ENCODE results near the gene C3orf38.

C3orf38 gene

DNA sequence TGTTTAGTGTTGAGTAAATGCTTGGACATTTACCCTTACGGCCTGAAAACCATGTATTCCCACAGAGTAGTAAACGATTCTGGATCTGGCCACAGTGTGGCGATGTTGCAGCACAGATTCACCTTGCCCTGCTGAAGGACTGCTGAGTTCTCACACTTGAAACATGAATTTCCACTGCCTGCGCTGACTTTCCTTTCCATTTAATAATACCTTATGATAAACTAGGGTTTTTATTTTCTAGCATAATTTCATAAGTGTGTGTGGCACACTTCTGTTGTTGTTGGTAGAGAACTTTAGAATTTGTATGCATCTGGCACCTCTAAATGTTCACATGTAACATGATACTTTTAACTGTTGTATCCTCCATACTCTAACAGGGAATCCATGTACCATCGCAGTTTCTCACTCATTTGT, 53.9 kb downstream of the C3orf38 start:
- no peaks in the 10 kb centered on the region for H3K9me3 ChIP-seq (replicated peaks in 1 of 11)
- H3K4me1 ChIP-seq = no peaks in the 10 kb centered on the region
- H3K27ac ChIP-seq = no peak overlapping the region
- H3K27me3 ChIP-seq = no peaks in the 10 kb centered on the region
- no peaks in the 10 kb centered on the region for H3K36me3 ChIP-seq
- no peak overlapping the region for H3K4me3 ChIP-seq
- TF ChIP-seq Cebpa-rat (IDR thresholded peaks at IDR 0.05) = no peak
- no peaks in the 10 kb centered on the region for H4K20me1 ChIP-seq
- H3K9ac ChIP-seq = no peak overlapping the region
- H3K4me2 ChIP-seq = no peak overlapping the region

Measured in BLaER1 treated with 17β-estradiol and CSF1 and Interleukin-3, amounts not matched to agents 10 nM and 100 nM (cell line).